Activated CD4-positive, alpha-beta T cell treated with anti-CD3 and anti-CD28 coated beads, Interleukin-2, Interleukin-4, amounts not matched to agents 100 ng/mL and 50 ng/mL, durations not matched to agents 16 hours and 8 hours (primary cell): Measurements from ENCODE around the gene CAPN7.
A peak's percentile ranks its signal among the peaks of the same experiment; 100 is the strongest.

Experiments used
- DNase-seq: peaks from one replicate; pipeline ENCODE4 v3.0.0-alpha.2; 2020; ENCODE audit warnings: low spot score

Gene CAPN7

DNA sequence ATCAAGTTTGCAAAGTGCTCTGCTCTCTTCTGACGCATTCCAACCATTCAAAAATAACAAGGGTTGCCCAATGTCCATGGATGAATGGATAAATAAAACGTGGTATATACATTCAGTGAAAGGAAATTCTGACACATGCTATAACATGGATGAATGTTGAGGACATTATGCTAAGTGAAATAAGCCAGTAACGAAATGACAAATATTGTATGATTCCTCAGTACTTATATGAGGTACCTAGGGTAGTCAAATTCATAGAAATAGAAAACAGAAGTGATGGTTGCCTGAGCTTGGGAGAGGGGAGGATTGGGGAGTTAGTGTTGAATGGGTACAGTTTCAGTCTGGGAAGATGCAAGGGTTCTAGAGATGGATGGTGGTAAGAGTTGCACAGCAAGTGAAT, 92.5 kb downstream of the CAPN7 start:
- peak; percentile 24 for DNase-seq

DNA sequence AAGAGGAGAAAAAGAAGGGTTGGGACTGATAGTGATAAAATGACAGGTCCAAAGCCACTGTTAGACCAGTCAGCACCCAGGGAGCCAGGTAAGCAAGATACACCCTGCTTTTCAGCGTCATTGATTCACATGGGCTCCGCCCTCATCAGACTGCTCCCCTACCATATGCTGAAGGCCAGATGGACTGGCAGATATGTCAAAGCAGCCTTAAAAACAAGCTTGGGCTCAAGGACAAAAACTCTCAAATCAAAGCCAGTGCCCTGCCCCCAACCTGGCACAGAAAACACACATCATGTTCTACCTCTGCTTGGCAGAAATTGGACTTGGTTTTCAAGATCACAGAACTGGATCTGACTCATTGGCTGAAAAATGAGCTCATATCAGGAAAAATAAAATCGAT, 93.0 kb downstream of the CAPN7 start:
- no peak for DNase-seq

DNA sequence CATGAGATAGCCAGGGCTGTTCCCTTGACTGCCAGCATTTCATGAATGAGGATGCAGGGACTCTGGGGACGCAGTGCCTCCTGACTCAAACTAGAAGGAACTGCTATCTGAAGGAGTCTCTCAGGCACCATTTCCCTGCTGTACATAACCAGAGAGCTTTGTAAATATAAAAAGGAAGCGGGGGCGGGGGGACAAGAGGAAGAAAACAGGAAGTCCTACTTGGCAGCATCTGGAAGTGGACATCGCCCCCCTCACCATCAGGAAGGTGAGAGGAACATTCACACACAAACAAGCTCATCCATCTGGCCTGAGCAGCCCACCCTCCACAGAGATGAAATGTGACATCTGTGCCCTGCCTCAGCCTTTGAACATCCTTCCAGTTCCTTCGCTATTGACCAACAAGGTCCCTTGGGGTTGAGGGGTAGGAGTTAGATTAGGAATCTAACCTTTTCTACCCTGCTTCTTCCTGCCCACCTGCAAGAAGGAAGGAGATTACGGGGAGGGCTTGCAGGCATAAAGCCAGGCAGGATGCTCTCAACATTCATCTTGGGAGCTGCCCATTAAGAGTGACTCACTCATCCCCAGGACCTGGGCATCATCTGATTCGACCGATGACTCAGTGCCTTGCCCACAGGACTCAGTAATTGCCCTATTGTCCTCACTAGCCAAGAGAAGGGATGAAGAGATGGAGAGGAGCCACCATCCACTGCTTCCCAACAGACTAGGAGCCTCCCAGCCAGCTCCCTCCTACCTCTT, 94.5 kb downstream of the CAPN7 start:
- DNase-seq: no peak

DNA sequence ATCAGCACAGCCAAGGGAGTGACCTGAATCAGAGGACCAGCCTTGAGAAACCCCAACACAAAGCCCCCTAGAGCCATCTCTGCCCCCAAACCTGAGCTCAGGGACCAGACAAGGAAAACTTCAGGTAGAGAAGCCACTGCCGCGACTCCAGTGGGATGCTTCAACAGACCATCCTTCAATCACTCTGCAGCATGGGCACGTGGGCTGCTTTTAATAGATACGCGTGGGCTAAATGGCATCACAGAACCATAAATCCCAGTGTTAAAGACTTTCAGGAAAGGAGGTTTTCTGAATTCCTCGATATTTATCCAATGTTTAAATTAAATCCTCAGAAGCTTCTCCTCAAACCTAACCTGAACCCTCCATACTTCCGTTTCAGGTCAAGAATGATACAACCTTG, 95.7 kb downstream of the CAPN7 start:
- DNase-seq: no peak
